Prostate gland (tissue), 2 donors: ENCODE data around the gene TMEM176A. TPM values are rescaled to one million over a fixed set of nuclear protein-coding genes. Genes with fewer than 3 reads are reported as not detected.

Experiments used
- DNase-seq: peaks from one replicate; pipeline ENCODE4 v3.0.0-alpha.2; 2019; ENCODE audit warnings: low spot score
- H3K27ac ChIP-seq, 2 donors: fragments of 200-600 bp; sonication (generic); 2 replicates each; pipeline ENCODE4 v1.5.1; 2017 to 2019
- H3K27me3 ChIP-seq: fragments of 200-600 bp; sonication (generic); replicated peaks from 2 replicates; pipeline ENCODE4 v1.5.1; 2019; ENCODE audit not compliant: insufficient read depth
- H3K36me3 ChIP-seq, 2 donors: fragments of 200-600 bp; sonication (generic); 1 replicate in 1 of 2; 2 replicates in 1 of 2; pipeline versions ENCODE4 v1.5.1 to v1.8.1; 2017 to 2019
- H3K4me1 ChIP-seq: fragments of 200-600 bp; sonication (generic); replicated peaks from 2 replicates; pipeline ENCODE4 v1.5.1; 2019
- H3K4me3 ChIP-seq, 2 donors: fragments of 200-600 bp; sonication (generic); 2 replicates each; pipeline ENCODE4 v1.5.1; 2017 to 2019
- H3K9me3 ChIP-seq: fragments of 200-600 bp; sonication (generic); 2 replicates; pipeline ENCODE4 v1.5.1; 2017
- POLR2A ChIP-seq: fragments of 450-650 bp; IDR thresholded peaks from one replicate; pipeline ENCODE4 v1.6.1; 2016; ENCODE audit warnings: antibody characterized with exemption, mild to moderate bottlenecking
- POLR2AphosphoS5 ChIP-seq: sonication (generic); formaldehyde crosslinking; IDR thresholded peaks from one replicate; pipeline ENCODE4 v1.6.1; 2017; ENCODE audit warnings: antibody characterized with exemption
- WGBS: methylation state at CpG from one replicate; pipeline ENCODE4 v1.1.5; 2018; 5-methylcytosine and 5-hydroxymethylcytosine counted together
- intact Hi-C: fragments of 100-400 bp; cut with DNase I; formaldehyde crosslinking; loops from one replicate; pipeline ENCODE4 v1.14.2; 2022
- total RNA-seq, 2 donors: library from RNA; depleted of rRNA; stranded (reverse); fragments of >200 nt; gene quantifications; one replicate each; pipeline ENCODE4 v1.1.0, GENCODE V29; 2016
- TF ChIP-seq, protein P1 (sequence below), 4 experiments: fragments of 200-600 bp in 2 of 4; fragments of 450-650 bp in 2 of 4; sonication (generic) in 2 of 4; IDR thresholded peaks; 1 replicate in 3 of 4; 2 replicates in 1 of 4; pipeline ENCODE4 v1.5.1; 2016 to 2019; ENCODE audit warnings: antibody characterized with exemption in 4 of 4, mild to moderate bottlenecking in 2 of 4, moderate library complexity in 2 of 4

TMEM176A gene
- total RNA-seq, 2 donors from 2014 or later, result 3.8 to 6.9 TPM

DNA sequence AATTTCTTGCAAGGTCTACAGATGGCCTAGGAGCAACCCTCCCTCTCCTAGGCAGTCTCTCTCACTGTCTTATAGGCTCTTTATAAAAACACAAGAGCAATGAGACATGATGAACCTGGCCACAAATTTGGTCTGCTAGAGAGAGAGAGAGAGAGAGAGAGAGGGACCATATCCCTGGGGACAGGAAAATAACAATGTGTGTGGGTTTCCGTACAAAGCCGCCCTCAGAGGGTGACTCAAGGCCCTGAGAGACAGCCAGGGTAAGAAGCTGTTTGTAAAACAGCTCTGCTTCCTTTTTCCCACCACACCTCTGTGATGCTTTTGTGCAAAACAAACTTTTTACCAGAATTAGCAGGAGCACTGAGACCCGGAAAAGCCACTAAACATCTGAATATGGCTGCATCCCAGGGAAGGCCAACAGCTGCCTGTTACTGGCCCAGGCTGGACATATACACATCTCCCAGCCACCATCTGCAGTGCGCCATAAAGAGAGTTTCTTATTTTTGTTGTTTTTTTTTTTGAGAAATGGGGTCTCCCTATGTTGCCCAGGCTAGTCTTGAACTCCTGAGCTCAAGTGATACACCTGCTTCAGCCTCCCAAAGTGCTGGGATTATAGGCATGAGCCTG is 45.0 kb upstream of the TMEM176A start:
- Histone ChIP-seq H3K4me3 (no peak overlapping the region), H3K27me3 (no peaks in the 10 kb centered on the region), H3K27ac (no peak overlapping the region), H3K36me3 (no peaks in the 10 kb centered on the region), H3K4me1 (no peaks in the 10 kb centered on the region), H3K9me3 (no peaks in the 10 kb centered on the region)
- WGBS, result 84% methylated on average over 4 of the region's 4 CpGs
- TF ChIP-seq, protein P1, sequence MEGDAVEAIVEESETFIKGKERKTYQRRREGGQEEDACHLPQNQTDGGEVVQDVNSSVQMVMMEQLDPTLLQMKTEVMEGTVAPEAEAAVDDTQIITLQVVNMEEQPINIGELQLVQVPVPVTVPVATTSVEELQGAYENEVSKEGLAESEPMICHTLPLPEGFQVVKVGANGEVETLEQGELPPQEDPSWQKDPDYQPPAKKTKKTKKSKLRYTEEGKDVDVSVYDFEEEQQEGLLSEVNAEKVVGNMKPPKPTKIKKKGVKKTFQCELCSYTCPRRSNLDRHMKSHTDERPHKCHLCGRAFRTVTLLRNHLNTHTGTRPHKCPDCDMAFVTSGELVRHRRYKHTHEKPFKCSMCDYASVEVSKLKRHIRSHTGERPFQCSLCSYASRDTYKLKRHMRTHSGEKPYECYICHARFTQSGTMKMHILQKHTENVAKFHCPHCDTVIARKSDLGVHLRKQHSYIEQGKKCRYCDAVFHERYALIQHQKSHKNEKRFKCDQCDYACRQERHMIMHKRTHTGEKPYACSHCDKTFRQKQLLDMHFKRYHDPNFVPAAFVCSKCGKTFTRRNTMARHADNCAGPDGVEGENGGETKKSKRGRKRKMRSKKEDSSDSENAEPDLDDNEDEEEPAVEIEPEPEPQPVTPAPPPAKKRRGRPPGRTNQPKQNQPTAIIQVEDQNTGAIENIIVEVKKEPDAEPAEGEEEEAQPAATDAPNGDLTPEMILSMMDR (IDR thresholded peaks at IDR 0.05), result no peak
- TF ChIP-seq POLR2AphosphoS5 (no peak), POLR2A (no peak)
- intact Hi-C loops, result loop anchor here (2.0 kb wide), 1 partner anchor 307 kb away; no protein-coding TSS in a partner anchor
- DNase-seq, result no peak

DNA sequence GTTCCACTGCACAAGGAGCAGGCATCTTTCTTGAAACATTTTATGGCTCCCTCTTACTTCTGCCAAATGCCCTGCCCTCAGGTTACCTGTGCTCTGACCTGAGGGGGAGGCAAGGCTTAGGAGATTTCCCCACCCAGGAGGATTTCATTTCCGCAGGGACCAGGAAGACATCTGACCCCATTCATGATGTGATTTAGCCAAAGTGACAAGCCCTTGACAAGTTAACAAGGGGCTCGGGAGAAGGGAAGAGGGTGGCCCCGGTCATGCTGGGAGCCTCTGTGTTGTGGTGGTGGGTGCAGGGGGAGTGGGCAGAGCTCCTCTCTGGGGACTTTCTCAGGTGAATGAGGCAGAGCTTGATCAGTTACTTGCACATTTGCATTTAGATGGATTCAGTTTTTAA is 44.4 kb upstream of the TMEM176A start:
- no peaks in the 10 kb centered on the region for H3K36me3 ChIP-seq
- WGBS, result 52% methylated on average over 3 of the region's 3 CpGs
- DNase-seq, result no peak
- TF ChIP-seq POLR2A (no peak), POLR2AphosphoS5 (no peak)
- TF ChIP-seq, protein P1 (IDR thresholded peaks at IDR 0.05), result no peak
- no peak overlapping the region for H3K27ac ChIP-seq
- intact Hi-C loops, result loop anchor here (2.0 kb wide), 1 partner anchor 307 kb away; no protein-coding TSS in a partner anchor
- H3K9me3 ChIP-seq, result no peaks in the 10 kb centered on the region
- H3K27me3 ChIP-seq, result no peaks in the 10 kb centered on the region
- H3K4me1 ChIP-seq, result no peaks in the 10 kb centered on the region
- H3K4me3 ChIP-seq, result no peak overlapping the region

DNA sequence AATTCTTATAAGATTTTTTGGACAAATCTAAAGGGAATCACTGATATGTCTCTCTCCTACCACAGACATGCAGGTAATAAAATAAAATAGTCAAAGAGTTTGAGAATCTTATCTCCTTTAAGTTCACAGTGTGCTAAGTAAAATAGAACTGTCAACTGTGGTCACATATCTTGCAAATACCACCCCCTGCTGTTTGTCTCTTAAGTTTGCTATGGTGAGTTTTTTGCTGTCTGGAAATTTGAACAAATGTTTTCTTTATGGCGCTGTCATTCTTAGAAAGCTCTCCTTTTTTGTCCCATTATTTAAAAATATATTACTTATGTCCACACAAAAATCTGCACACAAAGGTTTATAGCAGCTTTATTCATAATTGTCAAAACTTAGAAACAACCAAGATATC is 43.7 kb upstream of the TMEM176A start:
- no peaks in the 10 kb centered on the region for H3K27me3 ChIP-seq
- 60% methylated on average over 1 of the region's 1 CpG for whole genome bisulfite sequencing
- no peak overlapping the region for H3K4me3 ChIP-seq
- no peak for TF ChIP-seq POLR2A
- TF ChIP-seq, protein P1 (IDR thresholded peaks at IDR 0.05), result peak in 2 of 4 experiments; percentile 57 to 58
- no peaks in the 10 kb centered on the region for H3K36me3 ChIP-seq
- H3K9me3 ChIP-seq, result no peaks in the 10 kb centered on the region
- DNase-seq, result no peak
- H3K4me1 ChIP-seq, result no peaks in the 10 kb centered on the region
- H3K27ac ChIP-seq, result no peak overlapping the region
- intact Hi-C loops, result loop anchor here (2.0 kb wide), 1 partner anchor 308 kb away; no protein-coding TSS in a partner anchor

DNA sequence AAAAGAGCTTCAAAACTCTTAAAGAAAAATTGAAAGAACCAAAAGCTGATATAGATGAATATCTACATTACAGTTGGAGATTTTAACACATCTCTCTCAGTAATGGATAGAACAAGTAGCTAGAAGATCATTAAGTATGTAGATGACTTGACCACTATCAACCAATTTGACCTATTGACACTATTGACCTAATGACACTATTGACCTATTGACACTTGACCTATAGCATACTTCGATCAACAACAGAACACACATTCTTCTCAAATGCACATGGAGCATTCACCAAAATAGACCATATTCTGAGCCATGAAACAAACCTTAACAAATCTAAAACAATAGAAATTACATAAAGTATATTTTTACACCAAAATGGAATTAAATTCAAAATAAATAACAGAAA is 41.1 kb upstream of the TMEM176A start:
- Histone ChIP-seq H3K27ac (no peak overlapping the region), H3K4me3 (no peak overlapping the region), H3K4me1 (no peaks in the 10 kb centered on the region), H3K36me3 (no peaks in the 10 kb centered on the region), H3K9me3 (no peaks in the 10 kb centered on the region), H3K27me3 (no peaks in the 10 kb centered on the region)
- no peak for DNase-seq
- TF ChIP-seq POLR2AphosphoS5 (no peak), POLR2A (no peak)
- TF ChIP-seq, protein P1 (IDR thresholded peaks at IDR 0.05), result no peak
- WGBS, result 85% methylated on average over 1 of the region's 1 CpG
- intact Hi-C loops, result no loop called here

DNA sequence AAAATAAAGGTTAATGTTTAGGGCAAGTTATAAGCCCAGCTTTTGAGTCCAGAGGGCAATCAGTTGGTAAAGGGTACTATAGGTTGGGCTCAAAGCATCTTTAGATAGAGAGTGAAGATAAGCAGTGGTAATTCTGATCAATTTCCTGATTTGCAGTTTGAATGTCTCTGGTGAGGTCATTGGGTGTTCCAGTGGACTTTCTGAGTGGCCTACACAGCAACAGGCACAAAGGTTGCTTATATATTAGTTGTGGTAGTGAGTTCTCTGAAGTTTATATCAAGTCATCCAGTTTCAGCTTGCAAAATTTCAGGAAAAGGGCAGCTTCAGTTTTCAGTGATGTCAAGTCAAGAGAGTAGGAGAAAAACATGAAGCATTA is 34.2 kb upstream of the TMEM176A start:
- no peak overlapping the region for H3K27ac ChIP-seq
- TF ChIP-seq POLR2A, result no peak
- TF ChIP-seq, protein P1 (IDR thresholded peaks at IDR 0.05), result no peak
- TF ChIP-seq POLR2AphosphoS5, result no peak
- no peaks in the 10 kb centered on the region for H3K4me1 ChIP-seq
- no peaks in the 10 kb centered on the region for H3K36me3 ChIP-seq
- DNase-seq, result no peak
- no peaks in the 10 kb centered on the region for H3K27me3 ChIP-seq
- no peak overlapping the region for H3K4me3 ChIP-seq
- H3K9me3 ChIP-seq, result no peaks in the 10 kb centered on the region
- intact Hi-C loops, result no loop called here
